HepG2 (cell line): ENCODE measurements around the gene CAST. TPM values are rescaled to one million over a fixed set of nuclear protein-coding genes. Genes with fewer than 3 reads are reported as not detected.

Experiments
- ATAC-seq: fragments of 200-7000 bp; cut with Tn5 transposase; 3 replicates; pipeline ENCODE4 v1.9.1; 2020; ENCODE audit warnings: mild to moderate bottlenecking, moderate library complexity
- BruUV-seq: library from RNA; stranded (reverse); fragments of 400-500 nt; replicated peaks from 2 replicates; lab custom pipeline; 2021; lab: Mats Ljungman, UMichigan
- CTCF ChIA-PET: fragments of 300-600 bp; formaldehyde crosslinking; extraction: SDS; loops from one replicate; lab custom pipeline; 2021; ENCODE audit warnings: low total read pairs, inconsistent platforms, low intra/inter-chr PET ratio; lab: Yijun Ruan, JAX
- POLR2A ChIA-PET: fragments of 350-600 bp; sonication (Branson Sonifier 250); formaldehyde crosslinking; loops from one replicate; lab custom pipeline; 2020; ENCODE audit warnings: antibody characterized with exemption, inconsistent platforms; lab: Yijun Ruan, JAX
- DNase-seq: peaks from one replicate; pipeline ENCODE4 v3.0.0-alpha.2; 2015; ENCODE audit warnings: low spot score
- FAIRE-seq: peaks from 3 replicates; lab custom pipeline; 2011; peaks lifted over from hg19 to GRCh38; lab: Jason Lieb, UNC
- H2AFZ ChIP-seq: one replicate; pipeline ENCODE4 v1.6.1; 2011; ENCODE audit warnings: low read length, inconsistent platforms
- H3K27ac ChIP-seq: fragments of 300-600 bp; 3 replicates; pipeline ENCODE4 v1.8.0; 2011; ENCODE audit warnings: mixed run types, mild to moderate bottlenecking, mixed read lengths, low read length, inconsistent platforms; ENCODE audit not compliant: insufficient read depth; ENCODE audit errors: extremely low read length
- H3K27me3 ChIP-seq, 2 experiments: fragments of 200-600 bp in 1 of 2; 2 replicates in 1 of 2; 3 replicates in 1 of 2; pipeline versions ENCODE4 v1.6.0 to v1.8.0; 2011; ENCODE audit warnings: low read length in 2 of 2, mild to moderate bottlenecking in 2 of 2, moderate library complexity in 2 of 2, inconsistent platforms in 1 of 2; ENCODE audit not compliant: insufficient read depth in 2 of 2, control insufficient read depth in 1 of 2
- H3K36me3 ChIP-seq, 2 experiments: fragments of 200-600 bp in 1 of 2; replicated peaks in 1 of 2; 2 replicates in 1 of 2; 3 replicates in 1 of 2; pipeline versions ENCODE4 v1.5.1 to v1.8.0; 2011; ENCODE audit warnings: low read length in 2 of 2, inconsistent platforms in 1 of 2; ENCODE audit not compliant: insufficient read depth in 2 of 2, control insufficient read depth in 1 of 2
- H3K4me1 ChIP-seq: 2 replicates; pipeline ENCODE4 v1.5.1; 2012; ENCODE audit warnings: low read length, inconsistent platforms; ENCODE audit not compliant: insufficient read depth
- H3K4me2 ChIP-seq: 2 replicates; pipeline ENCODE4 v1.6.0; 2011; ENCODE audit warnings: low read depth, low read length, inconsistent platforms
- H3K4me3 ChIP-seq, 3 experiments: fragments of 200-600 bp in 1 of 3; sonication (generic), shearing (Covaris generic) in 1 of 3; replicated peaks in 1 of 3; 2 replicates each; pipeline ENCODE4 v1.5.1; 2011 to 2016; ENCODE audit warnings: low read length in 3 of 3, inconsistent platforms in 2 of 3, low read depth in 2 of 3, mild to moderate bottlenecking in 2 of 3, control low read depth in 1 of 3, mixed read lengths in 1 of 3; ENCODE audit not compliant: insufficient read depth in 1 of 3
- H3K79me2 ChIP-seq: one replicate; pipeline ENCODE4 v1.6.1; 2011; ENCODE audit warnings: low read length, inconsistent platforms; ENCODE audit not compliant: insufficient read depth
- H3K9ac ChIP-seq: 2 replicates; pipeline ENCODE4 v1.6.0; 2011; ENCODE audit warnings: mild to moderate bottlenecking, low read depth, low read length, inconsistent platforms; ENCODE audit not compliant: insufficient read depth
- H3K9me3 ChIP-seq: 2 replicates; pipeline ENCODE4 v1.5.1; 2012; ENCODE audit warnings: mild to moderate bottlenecking, low read length
- H4K20me1 ChIP-seq: 2 replicates; pipeline ENCODE4 v1.6.0; 2011; ENCODE audit warnings: inconsistent platforms, mild to moderate bottlenecking, low read length, moderate library complexity; ENCODE audit not compliant: insufficient read depth
- HDAC6 ChIP-seq: fragments of 200-600 bp; sonication (generic); IDR thresholded peaks from 2 replicates; pipeline ENCODE4 v1.7.0; 2017; ENCODE audit warnings: mild to moderate bottlenecking, antibody characterized with exemption, low read length, low read depth
- IKZF4 ChIP-seq: sonication (generic); formaldehyde crosslinking; IDR thresholded peaks from 2 replicates; pipeline ENCODE4 v1.5.1; 2020; ENCODE audit warnings: borderline replicate concordance, mild to moderate bottlenecking, low read depth, missing genetic modification reagents; ENCODE audit errors: not compliant biosample characterization
- MAFF ChIP-seq: IDR thresholded peaks from 2 replicates; pipeline ENCODE4 v1.6.1; 2011; ENCODE audit warnings: low read depth, low read length, improper control_type of control experiment
- SOX5 ChIP-seq: IDR thresholded peaks from 2 replicates; pipeline ENCODE4 v1.6.1; 2016; ENCODE audit warnings: borderline replicate concordance
- TAF15 ChIP-seq: fragments of 200-400 bp; formaldehyde crosslinking; IDR thresholded peaks from one replicate; pipeline ENCODE4 v1.6.1; 2018; ENCODE audit warnings: mild to moderate bottlenecking, low read depth, low read length; ENCODE audit not compliant: poor library complexity, severe bottlenecking
- XBP1 ChIP-seq: sonication (generic); formaldehyde crosslinking; IDR thresholded peaks from 2 replicates; pipeline ENCODE4 v1.5.0; 2020; ENCODE audit warnings: missing genetic modification reagents
- ZNF138 ChIP-seq: sonication (generic); formaldehyde crosslinking; IDR thresholded peaks from 2 replicates; pipeline ENCODE4 v1.5.0; 2020; ENCODE audit warnings: mild to moderate bottlenecking, low read depth, missing genetic modification reagents
- WGBS: methylation state at CpG from one replicate; pipeline ENCODE4 v1.1.6; 2017; ENCODE audit warnings: low lambda C conversion rate; 5-methylcytosine and 5-hydroxymethylcytosine counted together
- in situ Hi-C: cut with HindIII; loops from 2 replicates; pipeline ENCODE4 v1.10.0; 2017; ENCODE audit warnings: low pct_unique_long_range_greater_than_20kb; ENCODE audit not compliant: extremely low pct_ligation_motif_present
- intact Hi-C: fragments of 100-400 bp; cut with micrococcal nuclease; formaldehyde crosslinking; loops from one replicate; pipeline ENCODE4 v1.10.0; 2022; ENCODE audit not compliant: unreplicated experiment
- polyA plus RNA-seq, 8 experiments: library from polyadenylated mRNA; depleted of rRNA in 3 of 8; stranded (reverse) in 7 of 8; unstranded in 1 of 8; fragments of >200 nt; fragmentation: Illumina TruSeq in 4 of 8; extraction: Trizol in 4 of 8; gene quantifications; 2 replicates each; pipeline versions ENCODE4 v1.2.1 to v1.2.3, GENCODE V29; 2011 to 2016; ENCODE audit warnings: low read depth in 4 of 8, missing spikeins in 1 of 8, mixed read lengths in 1 of 8; ENCODE audit not compliant: insufficient read depth in 1 of 8
- total RNA-seq, 5 experiments: library from RNA; depleted of rRNA; stranded (reverse); fragments of >200 nt; fragmentation: Illumina TruSeq; extraction: Trizol; gene quantifications; 2 replicates each; pipeline ENCODE4 v1.2.3, GENCODE V29; 2016; ENCODE audit warnings: low read depth in 1 of 5
- TF ChIP-seq, protein P1 (sequence below): sonication (generic); formaldehyde crosslinking; IDR thresholded peaks from 2 replicates; pipeline ENCODE4 v1.4.0; 2020; ENCODE audit warnings: missing genetic modification reagents

Gene CAST
- total and polyA plus RNA-seq, 2 of the 13 experiments (the other 11 are each of a cell fraction or from before 2014, with no cell fraction given) = 42.1 to 67.6 TPM

DNA sequence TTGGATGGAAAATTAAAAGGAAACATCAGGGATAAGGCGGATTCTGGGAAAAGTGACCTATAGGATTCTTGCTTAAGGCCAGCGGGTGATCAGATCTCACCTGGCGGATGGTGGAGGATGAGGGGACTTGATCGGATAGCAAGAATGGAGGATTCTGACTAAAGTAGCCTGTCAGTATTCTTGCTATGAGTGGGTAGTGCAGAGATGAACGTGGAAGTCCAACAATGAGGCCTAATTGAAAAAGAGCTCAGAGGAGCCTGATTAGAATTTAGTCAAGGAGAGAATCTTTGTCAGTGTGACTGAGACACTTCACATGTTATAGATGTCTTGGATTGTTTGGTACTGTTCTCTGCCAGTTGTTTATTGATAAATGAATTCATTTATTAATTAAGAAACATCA lies 24.9 kb downstream of the CAST start:
- POLR2A ChIA-PET = no interaction called here
- no peak for DNase-seq
- no TSS peak for BruUV-seq
- CTCF ChIA-PET = interaction anchor here (2.5 kb wide), 1 partner anchor 73 kb away, joined by 25 read pairs; no protein-coding TSS in a partner anchor
- peaks cover 9% of the 10 kb centered on the region; the same call in 1 of the 2 replicates for H3K4me1 ChIP-seq
- H4K20me1 ChIP-seq = no peaks in the 10 kb centered on the region
- H3K36me3 ChIP-seq = no peaks in the 10 kb centered on the region
- H3K4me2 ChIP-seq = no peak overlapping the region
- TF ChIP-seq TAF15 (no peak), IKZF4 (CRISPR knock-in tag) (no peak), HDAC6 (no peak), XBP1 (CRISPR knock-in tag) (no peak), SOX5 (CRISPR knock-in tag) (no peak), ZNF138 (CRISPR knock-in tag) (no peak), MAFF (no peak)
- TF ChIP-seq, protein P1, sequence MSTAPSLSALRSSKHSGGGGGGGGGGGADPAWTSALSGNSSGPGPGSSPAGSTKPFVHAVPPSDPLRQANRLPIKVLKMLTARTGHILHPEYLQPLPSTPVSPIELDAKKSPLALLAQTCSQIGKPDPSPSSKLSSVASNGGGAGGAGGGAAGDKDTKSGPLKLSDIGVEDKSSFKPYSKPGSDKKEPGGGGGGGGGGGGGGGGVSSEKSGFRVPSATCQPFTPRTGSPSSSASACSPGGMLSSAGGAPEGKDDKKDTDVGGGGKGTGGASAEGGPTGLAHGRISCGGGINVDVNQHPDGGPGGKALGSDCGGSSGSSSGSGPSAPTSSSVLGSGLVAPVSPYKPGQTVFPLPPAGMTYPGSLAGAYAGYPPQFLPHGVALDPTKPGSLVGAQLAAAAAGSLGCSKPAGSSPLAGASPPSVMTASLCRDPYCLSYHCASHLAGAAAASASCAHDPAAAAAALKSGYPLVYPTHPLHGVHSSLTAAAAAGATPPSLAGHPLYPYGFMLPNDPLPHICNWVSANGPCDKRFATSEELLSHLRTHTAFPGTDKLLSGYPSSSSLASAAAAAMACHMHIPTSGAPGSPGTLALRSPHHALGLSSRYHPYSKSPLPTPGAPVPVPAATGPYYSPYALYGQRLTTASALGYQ (CRISPR knock-in tag) = no peak
- WGBS = 96% methylated on average over 5 of the region's 5 CpGs
- H3K9ac ChIP-seq = no peak overlapping the region
- no peaks in the 10 kb centered on the region for H3K9me3 ChIP-seq
- no peaks in the 10 kb centered on the region for H3K27me3 ChIP-seq
- no peak overlapping the region for H2AFZ ChIP-seq
- ATAC-seq = no peak
- H3K79me2 ChIP-seq = no peaks in the 10 kb centered on the region
- H3K4me3 ChIP-seq = no peak overlapping the region
- FAIRE-seq = no peak
- intact Hi-C loops = loop anchor here (5.0 kb wide), 1 partner anchor 340 kb away; no protein-coding TSS in a partner anchor
- no peak overlapping the region for H3K27ac ChIP-seq
- in situ Hi-C loops = loop anchor here (5.0 kb wide), 1 partner anchor 75 kb away; no protein-coding TSS in a partner anchor
